DMS79 treated with DMSO at 0.1 percent for 48 hours (cell line): ENCODE measurements around the gene CACNA2D3.

Source experiments
- DNase-seq: peaks from one replicate; lab custom pipeline; 2025; lab: John Stamatoyannopoulos, UW

The CACNA2D3 gene

DNA sequence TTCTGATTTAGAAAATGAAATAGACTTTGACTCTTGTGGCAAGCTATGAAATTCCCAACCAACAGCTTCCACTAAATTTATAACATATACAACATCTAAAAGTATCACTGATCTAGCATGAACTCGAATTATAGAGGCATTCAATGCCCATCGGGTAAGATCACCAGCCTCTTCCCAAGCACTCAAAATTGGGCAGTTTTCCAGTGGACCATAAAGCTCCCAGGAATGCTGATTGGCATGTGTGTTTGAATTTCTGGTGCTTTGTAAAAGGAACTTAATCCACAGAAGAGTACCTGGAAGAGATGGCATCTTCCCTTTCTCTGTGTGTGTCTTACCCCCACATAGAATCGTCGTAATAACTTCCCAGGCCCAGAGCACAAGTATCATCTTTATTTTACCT lies 795.5 kb downstream of the CACNA2D3 start:
- DNase-seq: no peak

DNA sequence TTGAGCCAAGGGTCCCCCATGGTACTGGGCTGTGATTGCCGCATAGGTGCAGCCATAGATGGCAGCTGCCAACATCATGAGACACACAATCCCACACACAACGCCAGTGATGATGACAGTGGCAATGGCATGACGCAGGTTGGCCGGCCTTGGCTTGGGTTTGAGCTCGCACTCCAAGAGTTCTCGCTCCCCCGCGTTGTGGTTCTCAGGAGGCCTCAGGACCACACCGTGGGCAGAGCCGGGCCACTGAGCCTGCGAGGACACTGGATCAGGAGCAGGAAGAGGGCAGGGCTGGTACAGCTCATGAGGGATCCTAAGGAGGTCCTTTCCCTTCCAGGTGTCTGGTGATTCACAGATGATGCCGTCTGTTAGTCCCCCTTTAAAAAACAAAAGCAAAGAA lies 796.2 kb downstream of the CACNA2D3 start:
- DNase-seq: no peak

DNA sequence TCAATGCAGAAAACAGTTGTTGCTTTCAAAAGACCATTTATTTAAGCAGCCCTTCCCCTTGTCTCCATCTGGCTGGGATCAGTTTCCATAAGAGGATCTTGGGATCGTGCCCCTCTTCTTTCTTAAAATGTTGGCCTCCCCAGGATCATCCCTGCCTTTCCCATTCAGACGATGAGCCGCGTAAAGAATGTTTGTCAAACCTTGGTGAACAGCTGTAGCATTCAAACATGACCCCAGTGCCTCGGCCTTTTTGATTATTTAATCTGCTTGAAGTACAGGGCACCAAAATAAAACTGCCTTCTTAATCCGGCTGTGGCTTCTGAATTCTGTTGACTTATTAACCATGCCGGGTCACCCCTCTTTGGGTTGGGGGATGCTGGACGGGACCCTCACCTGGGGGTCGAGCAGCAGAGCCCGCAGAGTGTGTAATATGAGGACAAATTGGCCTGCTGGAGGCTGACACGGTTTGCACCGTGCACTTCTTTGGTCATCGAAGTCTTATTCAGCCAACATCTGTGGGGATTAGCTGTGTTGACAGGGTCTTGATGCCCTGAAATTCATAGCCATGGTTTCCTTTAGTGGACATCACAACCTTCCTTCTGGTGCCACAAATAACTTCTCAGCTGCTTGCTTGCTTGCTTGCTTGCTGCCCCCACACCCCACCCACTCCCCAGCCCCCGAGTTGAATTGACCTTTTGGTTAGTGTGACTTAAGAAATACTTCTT lies 805.9 kb downstream of the CACNA2D3 start, which contains the start of gene LRTM1:
TSS of gene LRTM1 (minus strand) at position 14 of the 725 bp plus-strand sequence. CDS start 148 bp downstream, outside the sequence.
- DNase-seq: no peak

GRCh38 chr3:54931182-54931581 lies 808.8 kb downstream of the CACNA2D3 start:
- DNase-seq: no peak

- no peak for DNase-seq
Measured at GRCh38 chr3:54932606-54933005, 810.3 kb downstream of the CACNA2D3 start.

DNA sequence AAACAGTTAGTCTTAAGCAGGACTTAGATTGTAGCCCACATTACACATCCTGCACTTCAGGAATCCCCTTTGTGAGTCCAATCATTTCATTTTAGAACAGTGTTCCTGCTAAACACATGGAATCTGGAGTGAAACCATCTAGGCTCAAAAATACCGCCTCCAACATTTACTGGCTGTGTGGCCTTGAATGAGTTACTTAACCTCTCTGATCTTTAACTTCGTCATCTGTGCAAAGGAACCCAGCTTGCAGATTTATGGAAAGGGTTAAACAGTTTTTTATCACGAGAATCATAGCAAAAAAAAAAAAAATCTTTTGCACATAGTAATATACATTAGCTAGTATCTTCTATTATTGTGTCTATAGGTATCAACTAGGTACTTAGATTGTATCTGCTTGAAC lies 813.5 kb downstream of the CACNA2D3 start:
- no peak for DNase-seq

DNA sequence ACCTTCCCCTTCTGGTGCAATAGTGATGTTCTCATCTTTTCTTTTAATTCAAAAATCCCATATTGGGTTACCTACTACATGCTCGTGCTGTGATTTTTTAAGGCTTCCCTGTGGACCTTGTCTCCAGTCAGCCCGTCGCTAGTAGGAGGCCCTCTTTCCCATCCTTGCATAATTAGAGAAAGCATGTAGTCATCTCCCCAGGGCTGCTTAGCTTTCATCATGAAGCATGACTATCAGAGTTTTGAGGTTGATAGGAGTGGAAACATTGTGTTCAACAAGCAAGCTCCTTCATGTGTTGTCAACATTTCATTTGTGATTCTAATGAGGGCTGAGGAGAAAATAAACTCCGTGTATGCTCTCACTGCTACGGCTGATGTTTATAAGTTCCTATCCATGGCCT lies 814.2 kb downstream of the CACNA2D3 start:
- no peak for DNase-seq

DNA sequence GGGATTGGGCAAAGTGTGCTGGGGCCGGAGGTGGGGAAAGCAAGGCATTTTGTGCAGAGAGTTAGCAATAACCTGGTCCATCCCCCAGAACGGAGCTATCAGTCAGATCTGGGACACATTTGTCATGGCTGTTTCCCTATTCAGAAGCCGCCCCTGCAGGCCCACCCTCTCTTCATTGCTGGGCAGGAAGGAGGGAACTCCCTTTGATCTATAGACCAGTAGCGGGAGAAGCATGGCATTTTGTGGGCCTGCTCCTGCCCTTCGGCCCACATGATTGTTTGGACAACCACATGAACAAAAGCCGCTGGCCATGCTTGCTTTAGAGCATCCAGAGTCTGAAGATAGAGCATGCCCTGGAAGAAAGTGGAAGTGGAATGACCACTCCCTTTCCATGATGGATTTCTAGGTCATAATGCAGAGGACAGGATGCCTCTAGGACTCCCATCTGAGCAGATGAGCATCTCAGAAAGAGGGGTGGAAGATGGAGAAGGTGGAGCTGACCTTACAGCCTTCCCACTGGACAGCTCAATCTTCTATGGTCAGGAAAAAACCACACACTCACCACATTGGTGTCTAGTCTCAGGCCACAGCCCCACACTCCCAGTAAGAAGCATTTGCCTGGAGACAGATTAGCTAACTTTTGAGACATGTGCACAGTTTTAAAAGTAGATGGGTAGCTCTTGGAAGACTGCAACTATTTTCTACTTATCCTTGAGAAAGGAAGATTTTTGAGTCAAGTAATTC lies 817.4 kb downstream of the CACNA2D3 start:
- DNase-seq: no peak

GRCh38 chr3:54940971-54941370 lies 818.6 kb downstream of the CACNA2D3 start:
- no peak for DNase-seq

DNA sequence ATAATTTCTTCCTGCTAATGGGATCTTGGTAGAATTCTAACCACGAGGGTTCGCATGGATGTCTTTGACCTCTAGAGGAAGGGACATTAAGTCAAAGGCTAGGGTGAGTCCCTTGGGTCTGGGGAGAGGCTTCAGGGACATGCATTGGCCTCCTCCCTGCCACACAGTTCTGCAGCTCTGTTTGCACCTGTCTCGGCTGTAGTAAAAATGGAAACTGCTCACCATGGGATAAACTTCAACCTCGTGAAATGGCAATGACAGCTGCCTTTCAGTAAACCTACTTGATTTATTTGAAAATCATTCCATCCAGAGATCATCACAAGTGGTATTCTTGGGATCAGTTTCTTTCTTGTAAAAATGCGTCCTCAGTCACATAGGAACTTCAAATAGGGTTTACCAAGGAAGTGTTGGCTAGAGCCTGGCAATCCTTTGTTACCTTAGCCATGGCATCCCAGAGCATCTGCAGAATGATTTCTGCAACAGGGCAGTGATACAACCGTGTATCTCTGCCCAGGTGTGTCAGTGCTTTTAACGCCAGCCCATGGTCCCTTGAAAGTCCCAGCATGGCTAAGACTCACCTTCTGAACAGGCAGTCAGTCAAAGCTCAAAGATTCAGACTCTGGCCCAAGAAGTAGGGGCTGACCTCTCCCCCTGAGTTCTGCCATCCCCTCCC lies 819.5 kb downstream of the CACNA2D3 start:
- DNase-seq: no peak

DNA sequence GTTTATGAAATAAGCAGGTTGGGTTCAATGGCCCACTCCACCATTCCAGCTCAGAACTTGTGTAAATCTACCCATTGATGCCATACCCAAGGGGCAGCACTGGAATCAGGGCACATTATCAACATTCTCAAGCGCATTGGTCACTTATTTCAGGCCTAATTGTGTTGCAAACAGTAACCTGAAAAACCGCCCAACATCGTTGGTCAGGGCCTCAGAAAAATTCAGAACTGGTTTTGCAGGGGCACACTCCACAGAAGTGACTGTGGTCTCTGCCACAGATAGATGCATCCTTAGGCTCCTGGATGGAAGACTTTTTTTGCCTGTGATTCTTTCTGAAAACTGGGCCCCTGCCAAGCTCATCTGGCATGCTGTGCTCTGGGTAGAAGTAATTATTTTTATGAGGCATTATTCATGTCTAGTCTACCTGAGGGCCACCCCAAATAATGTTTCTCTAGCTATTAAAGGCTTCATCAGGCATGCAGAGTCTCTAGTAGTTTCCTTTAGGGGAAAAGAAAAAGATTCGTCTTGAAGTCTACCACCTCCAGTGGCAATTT lies 827.2 kb downstream of the CACNA2D3 start:
- peak; percentile 70 for DNase-seq

GRCh38 chr3:54950391-54951003 lies 828.1 kb downstream of the CACNA2D3 start:
- DNase-seq: no peak

- no peak for DNase-seq
Measured at GRCh38 chr3:54951405-54951804, 829.1 kb downstream of the CACNA2D3 start.

GRCh38 chr3:54954022-54954421 lies 831.7 kb downstream of the CACNA2D3 start:
- no peak for DNase-seq

GRCh38 chr3:54954521-54954920 lies 832.2 kb downstream of the CACNA2D3 start:
- no peak for DNase-seq

GRCh38 chr3:54955496-54955895 lies 833.1 kb downstream of the CACNA2D3 start:
- DNase-seq: no peak

DNA sequence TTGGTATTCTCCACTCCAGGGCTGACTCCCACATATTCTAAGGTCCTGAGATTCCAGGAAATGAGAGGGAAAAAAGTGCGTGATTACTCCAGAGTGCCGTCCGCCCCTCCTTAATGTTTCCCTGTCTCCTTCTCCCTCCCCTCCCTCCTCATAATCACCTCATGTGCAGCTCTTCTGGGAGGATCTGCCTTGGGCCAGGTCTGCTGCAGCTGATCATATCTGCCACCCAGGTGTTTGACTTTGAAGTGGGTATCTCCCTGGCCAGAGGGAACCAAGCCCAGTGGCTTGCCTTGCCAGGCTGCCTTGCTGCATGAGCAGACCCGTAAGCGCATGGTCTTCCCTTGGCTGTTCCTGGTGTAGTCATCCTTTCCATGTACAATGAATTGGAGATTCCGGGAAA lies 833.6 kb downstream of the CACNA2D3 start:
- DNase-seq: no peak

- peak; percentile 12 for DNase-seq
Measured at GRCh38 chr3:54957711-54958110, 835.4 kb downstream of the CACNA2D3 start.

- DNase-seq: no peak
Measured at GRCh38 chr3:54960082-54960481, 837.7 kb downstream of the CACNA2D3 start.

- no peak for DNase-seq
Measured at GRCh38 chr3:54960701-54961100, 838.3 kb downstream of the CACNA2D3 start.

GRCh38 chr3:54962200-54962599 lies 839.8 kb downstream of the CACNA2D3 start:
- no peak for DNase-seq

DNA sequence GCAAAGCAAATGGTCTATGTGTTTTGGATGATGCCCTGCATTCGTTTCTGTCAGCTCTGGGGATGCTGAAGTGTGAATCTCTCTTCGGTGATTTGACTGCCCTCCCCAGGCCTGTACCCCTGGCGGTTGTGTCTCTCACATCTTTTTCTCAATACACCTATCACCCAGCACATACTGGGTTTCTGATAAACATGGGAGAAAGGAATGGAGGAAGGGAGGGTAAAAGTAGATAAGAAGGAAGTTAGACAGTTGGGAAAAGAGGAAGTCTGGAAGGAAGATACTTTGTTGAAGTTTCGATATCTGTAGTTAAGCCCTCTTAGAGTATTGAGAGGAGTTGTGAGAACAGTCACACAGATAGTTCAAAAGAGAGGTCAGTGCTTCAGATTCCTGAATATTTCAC lies 841.3 kb downstream of the CACNA2D3 start:
- no peak for DNase-seq
